B cell (primary cell): ENCODE data around the gene TTC28. TPM values are rescaled to one million over a fixed set of nuclear protein-coding genes. Genes with fewer than 3 reads are reported as not detected.

ENCODE experiments used
- ATAC-seq: fragments of 200-7000 bp; cut with Tn5 transposase; one replicate; pipeline ENCODE4 v1.10.0; 2021; ENCODE audit warnings: low read depth, mild to moderate bottlenecking, moderate number of reproducible peaks, moderate library complexity
- CTCF ChIA-PET: fragments of 350-600 bp; sonication (Branson Sonifier 250); formaldehyde crosslinking; loops from one replicate; lab custom pipeline; 2021; ENCODE audit warnings: antibody characterized with exemption, inconsistent platforms; lab: Charles Lee
- POLR2A ChIA-PET: fragments of 350-600 bp; sonication (Branson Sonifier 250); formaldehyde crosslinking; loops from one replicate; lab custom pipeline; 2021; ENCODE audit warnings: antibody characterized with exemption; lab: Charles Lee
- DNase-seq: peaks from one replicate; pipeline ENCODE4 v3.0.0; 2013
- H2AFZ ChIP-seq: 2 replicates; pipeline ENCODE4 v1.6.1; 2012; ENCODE audit warnings: mild to moderate bottlenecking, low read depth, low read length; ENCODE audit not compliant: insufficient read depth, poor library complexity, severe bottlenecking
- H3K27ac ChIP-seq, 2 donors: 1 replicate in 1 of 2; 2 replicates in 1 of 2; pipeline ENCODE4 v1.5.1; 2012 to 2013; ENCODE audit warnings: low read length in 2 of 2, mild to moderate bottlenecking in 2 of 2, moderate library complexity in 1 of 2
- H3K27me3 ChIP-seq, 4 experiments: fragments of 200-600 bp in 1 of 4; sonication (generic) in 1 of 4; replicated peaks in 1 of 4; 1 replicate in 2 of 4; 2 replicates in 2 of 4; pipeline versions ENCODE4 v1.6.1 to v1.7.0; 2013 to 2016; ENCODE audit warnings: low read length in 3 of 4, mild to moderate bottlenecking in 2 of 4, mixed read lengths in 1 of 4, moderate library complexity in 1 of 4; ENCODE audit not compliant: insufficient read depth in 4 of 4, control insufficient read depth in 3 of 4; ENCODE audit errors: control extremely low read depth in 1 of 4
- H3K36me3 ChIP-seq, 2 experiments: replicated peaks in 1 of 2; 1 replicate in 1 of 2; 2 replicates in 1 of 2; pipeline versions ENCODE4 v1.6.1 to v1.7.1; 2013; ENCODE audit warnings: low read length in 1 of 2; ENCODE audit not compliant: insufficient read depth in 2 of 2, control insufficient read depth in 1 of 2; ENCODE audit errors: control extremely low read depth in 1 of 2, extremely low read depth in 1 of 2
- H3K4me1 ChIP-seq, 2 donors: fragments of 200-600 bp in 1 of 2; sonication (generic) in 1 of 2; 1 replicate in 1 of 2; 2 replicates in 1 of 2; pipeline versions ENCODE4 v1.5.1 to v1.6.1; 2013 to 2017; ENCODE audit warnings: low read length in 2 of 2; ENCODE audit not compliant: control insufficient read depth in 2 of 2, insufficient read depth in 2 of 2
- H3K4me2 ChIP-seq: replicated peaks from 2 replicates; pipeline ENCODE3; 2012; ENCODE audit warnings: mild to moderate bottlenecking, low read depth, low read length; ENCODE audit not compliant: poor library complexity, severe bottlenecking
- H3K4me3 ChIP-seq, 5 experiments: fragments of 200-600 bp in 1 of 5; sonication (generic) in 1 of 5; 1 replicate in 3 of 5; 2 replicates in 2 of 5; pipeline versions ENCODE4 v1.5.1 to v1.7.0; 2011 to 2016; ENCODE audit warnings: low read length in 4 of 5, mild to moderate bottlenecking in 4 of 5, low read depth in 2 of 5, control low read depth in 1 of 5, moderate library complexity in 1 of 5; ENCODE audit not compliant: insufficient read depth in 1 of 5; ENCODE audit errors: control extremely low read depth in 1 of 5, extremely low read depth in 1 of 5
- H3K79me2 ChIP-seq: fragments of 200-600 bp; sonication (generic); one replicate; pipeline ENCODE4 v1.6.0; 2016; ENCODE audit warnings: low read length; ENCODE audit not compliant: control insufficient read depth, insufficient read depth
- H3K9ac ChIP-seq: fragments of 200-600 bp; sonication (generic); 2 replicates; pipeline ENCODE4 v1.6.1; 2017; ENCODE audit warnings: mild to moderate bottlenecking, low read length, moderate library complexity
- H3K9me3 ChIP-seq, 3 donors: one replicate each; pipeline versions ENCODE4 v1.6.1 to v1.7.1; 2013; ENCODE audit warnings: low read length in 2 of 3; ENCODE audit not compliant: control insufficient read depth in 2 of 3, insufficient read depth in 1 of 3; ENCODE audit errors: control extremely low read depth in 1 of 3
- H4K20me1 ChIP-seq: 2 replicates; pipeline ENCODE4 v1.6.0; 2012; ENCODE audit warnings: mild to moderate bottlenecking, low read length; ENCODE audit not compliant: insufficient read depth, control insufficient read depth, poor library complexity, severe bottlenecking
- H3K27ac Mint-ChIP-seq: one replicate; pipeline ENCODE4 v1.8.0; 2021; ENCODE audit warnings: mixed read lengths
- H3K27me3 Mint-ChIP-seq: one replicate; pipeline ENCODE4 v1.8.0; 2021; ENCODE audit warnings: mixed read lengths
- H3K4me1 Mint-ChIP-seq: one replicate; pipeline ENCODE4 v1.8.0; 2021; ENCODE audit warnings: mixed read lengths
- H3K4me3 Mint-ChIP-seq: one replicate; pipeline ENCODE4 v1.8.0; 2021; ENCODE audit warnings: mixed read lengths
- H3K9me3 Mint-ChIP-seq: one replicate; pipeline ENCODE4 v1.8.0; 2022; ENCODE audit warnings: mixed read lengths; ENCODE audit not compliant: insufficient read depth
- CTCF ChIP-seq: fragments of 200-600 bp; IDR thresholded peaks from one replicate; pipeline ENCODE4 v1.8.0; 2022; ENCODE audit warnings: antibody characterized with exemption, mild to moderate bottlenecking
- EZH2 ChIP-seq: IDR thresholded peaks from 2 replicates; pipeline ENCODE4 v1.6.1; 2012; ENCODE audit warnings: borderline replicate concordance, low read depth, mild to moderate bottlenecking, moderate library complexity, low read length; ENCODE audit not compliant: insufficient read depth, poor library complexity, severe bottlenecking
- WGBS: methylation state at CpG from one replicate; pipeline ENCODE4 v1.1.5; 2013; ENCODE audit warnings: missing lambda C conversion rate; ENCODE audit not compliant: insufficient coverage; 5-methylcytosine and 5-hydroxymethylcytosine counted together
- intact Hi-C: fragments of 100-400 bp; cut with micrococcal nuclease; formaldehyde crosslinking; loops from one replicate; pipeline ENCODE4 v1.10.0; 2022
- polyA plus RNA-seq: library from polyadenylated mRNA; depleted of rRNA; stranded (reverse); fragments of >200 nt; gene quantifications from 2 replicates; pipeline ENCODE4 v1.2.3, GENCODE V29; 2012
- total RNA-seq, 2 donors: library from RNA; stranded (reverse); fragments of 120-200 nt in 1 of 2; gene quantifications; 1 replicate in 1 of 2; 2 replicates in 1 of 2; pipeline versions ENCODE4 v1.2.3 to v1.2.4, GENCODE V29; 2013 to 2022

Gene TTC28
- total and polyA plus RNA-seq, 2 donors (not counting 1 experiment from before 2014, with no cell fraction given), result 4.5 to 7.3 TPM

- no CpG with 5 or more reads among the region's 4 CpGs for WGBS
- no peak overlapping the region for H3K4me3 ChIP-seq
- H3K9ac ChIP-seq, result no peak overlapping the region
- H2AFZ ChIP-seq, result no peak overlapping the region
- H3K79me2 ChIP-seq, result no peaks in the 10 kb centered on the region
- H3K4me3 Mint-ChIP-seq, result no peak overlapping the region
- H3K4me1 Mint-ChIP-seq, result no peaks in the 10 kb centered on the region
- H3K4me1 ChIP-seq, result no peaks in the 10 kb centered on the region
- no peak overlapping the region for H3K4me2 ChIP-seq
- H3K9me3 Mint-ChIP-seq, result no peaks in the 10 kb centered on the region
- ATAC-seq (no peak), DNase-seq (no peak)
- no peak for TF ChIP-seq EZH2
- TF ChIP-seq CTCF, result no peak
- H3K27me3 ChIP-seq, result no peaks in the 10 kb centered on the region
- H3K9me3 ChIP-seq, result no peaks in the 10 kb centered on the region
- H4K20me1 ChIP-seq, result no peaks in the 10 kb centered on the region
- peaks cover 11% of the 10 kb centered on the region for H3K27me3 Mint-ChIP-seq
- H3K36me3 ChIP-seq, result no peaks in the 10 kb centered on the region
- CTCF ChIA-PET, result no interaction called here
- intact Hi-C loops, result no loop called here
- POLR2A ChIA-PET, result no interaction called here
- H3K27ac ChIP-seq, result no peak overlapping the region
- no peak overlapping the region for H3K27ac Mint-ChIP-seq
Observed at GRCh38 chr22:28395520-28395919, 284.1 kb downstream of the TTC28 start.

- no peaks in the 10 kb centered on the region for H3K9me3 Mint-ChIP-seq
- Histone ChIP-seq H4K20me1 (no peaks in the 10 kb centered on the region), H3K4me3 (no peak overlapping the region), H3K4me1 (no peaks in the 10 kb centered on the region), H3K27me3 (no peaks in the 10 kb centered on the region), H2AFZ (no peak overlapping the region), H3K9me3 (no peaks in the 10 kb centered on the region), H3K4me2 (no peak overlapping the region), H3K27ac (no peak overlapping the region), H3K36me3 (no peaks in the 10 kb centered on the region), H3K79me2 (no peaks in the 10 kb centered on the region), H3K9ac (no peak overlapping the region)
- H3K4me1 Mint-ChIP-seq, result no peaks in the 10 kb centered on the region
- H3K4me3 Mint-ChIP-seq, result no peak overlapping the region
- intact Hi-C loops, result no loop called here
- ChIA-PET CTCF (no interaction called here), POLR2A (no interaction called here)
- no peak for DNase-seq
- peaks cover 11% of the 10 kb centered on the region for H3K27me3 Mint-ChIP-seq
- no peak overlapping the region for H3K27ac Mint-ChIP-seq
- TF ChIP-seq EZH2 (no peak), CTCF (no peak)
- no peak for ATAC-seq
- WGBS, result 93% methylated on average over 2 of the region's 2 CpGs
Observed at GRCh38 chr22:28394513-28395110, 285.0 kb downstream of the TTC28 start.
